SK-N-MC (cell line): Measurements from ENCODE around the gene NLGN3.

Experiments
- EZH2 ChIP-seq: fragments of 200-600 bp; sonication (generic); IDR thresholded peaks from one replicate; pipeline ENCODE4 v1.6.1; 2017; ENCODE audit warnings: antibody characterized with exemption
- POLR2AphosphoS5 ChIP-seq: IDR thresholded peaks from 2 replicates; pipeline ENCODE4 v1.6.1; 2012; ENCODE audit warnings: mild to moderate bottlenecking, low read depth, low read length, borderline replicate concordance

- TF ChIP-seq POLR2AphosphoS5: no peak
- no peak for TF ChIP-seq EZH2
Observed at GRCh38 chrX:71143508-71143907, 1.1 kb upstream of the NLGN3 start.
